Fibroblast of pulmonary artery (primary cell): ENCODE results near the gene RXFP3.

Source experiments
- DNase-seq: peaks from one replicate; pipeline ENCODE4 v3.0.0-alpha.2; 2010; ENCODE audit warnings: low read depth
- H3K4me3 ChIP-seq: replicated peaks from 2 replicates; pipeline ENCODE4 v1.5.1; 2011; ENCODE audit warnings: low read depth, mild to moderate bottlenecking, control low read depth, low read length, moderate library complexity
- CTCF ChIP-seq: IDR thresholded peaks from 2 replicates; pipeline ENCODE4 v1.5.1; 2011; ENCODE audit warnings: mild to moderate bottlenecking, control low read depth, low read length, inconsistent platforms; ENCODE audit errors: missing control alignments

RXFP3 gene

GRCh38 chr5:33936004-33936380 lies 194 bp upstream of the RXFP3 start:
- DNase-seq: peak; percentile 66
- peak; percentile 1 for TF ChIP-seq CTCF

GRCh38 chr5:33937017-33937706 lies 976 bp downstream of the RXFP3 start:
- no peak for DNase-seq
- no peak for TF ChIP-seq CTCF
- peak overlapping the region; percentile 59 for H3K4me3 ChIP-seq

More at GRCh38 chr5:33936004-33936380, 194 bp upstream of the RXFP3 start:
- H3K4me3 ChIP-seq: peak overlapping the region; percentile 59

- TF ChIP-seq CTCF: no peak
- H3K4me3 ChIP-seq: no peak overlapping the region
- DNase-seq: no peak
These were observed 1.7 kb downstream of the RXFP3 start for GRCh38 chr5:33937707-33938506.

- TF ChIP-seq CTCF: no peak
- no peak overlapping the region for H3K4me3 ChIP-seq
- no peak for DNase-seq
These were observed 2.3 kb downstream of the RXFP3 start for GRCh38 chr5:33938507-33938796.

- no peak for TF ChIP-seq CTCF
- no peak overlapping the region for H3K4me3 ChIP-seq
- no peak for DNase-seq
These were observed 2.7 kb downstream of the RXFP3 start for GRCh38 chr5:33938881-33939280.

GRCh38 chr5:33939556-33940262 lies 3.5 kb downstream of the RXFP3 start:
- TF ChIP-seq CTCF: no peak
- peak; percentile 62 for DNase-seq
- H3K4me3 ChIP-seq: no peak overlapping the region
